Panc1 (cell line): ENCODE data around the gene THSD7B. TPM values are rescaled to one million over a fixed set of nuclear protein-coding genes. Genes with fewer than 3 reads are reported as not detected.

ENCODE experiments used
- ATAC-seq: fragments of 200-7000 bp; cut with Tn5 transposase; 2 replicates; pipeline ENCODE4 v1.9.1; 2020; ENCODE audit warnings: mild to moderate bottlenecking, moderate library complexity
- BruUV-seq: library from RNA; stranded (reverse); fragments of 400-500 nt; replicated peaks from 2 replicates; lab custom pipeline; 2021; lab: Mats Ljungman, UMichigan
- CTCF ChIA-PET: fragments of 300-600 bp; sonication (Branson Sonifier 250); formaldehyde crosslinking; loops from one replicate; lab custom pipeline; 2022; ENCODE audit warnings: antibody characterized with exemption; lab: Charles Lee
- POLR2A ChIA-PET: fragments of 300-600 bp; sonication (Branson Sonifier 250); formaldehyde crosslinking; loops from one replicate; lab custom pipeline; 2022; ENCODE audit warnings: antibody characterized with exemption; lab: Charles Lee
- DNase-seq: peaks from one replicate; pipeline ENCODE4 v3.0.0-alpha.2; 2010; ENCODE audit warnings: low read depth, low spot score
- H3K27ac ChIP-seq: 2 replicates; pipeline ENCODE4 v1.5.1; 2011; ENCODE audit warnings: mild to moderate bottlenecking, low read length, inconsistent platforms
- H3K27me3 ChIP-seq: fragments of 200-500 bp; sonication (Bioruptor generic); 2 replicates; pipeline ENCODE4 v1.6.0; 2014; ENCODE audit warnings: low read length, inconsistent platforms; ENCODE audit not compliant: control insufficient read depth, insufficient read depth
- H3K36me3 ChIP-seq: fragments of 200-500 bp; sonication (Bioruptor generic); 2 replicates; pipeline ENCODE4 v1.5.1; 2014; ENCODE audit warnings: inconsistent platforms, mild to moderate bottlenecking, low read length, moderate library complexity; ENCODE audit not compliant: control insufficient read depth, insufficient read depth
- H3K4me1 ChIP-seq: 2 replicates; pipeline ENCODE4 v1.5.1; 2011; ENCODE audit warnings: inconsistent platforms, mild to moderate bottlenecking, low read length, moderate library complexity; ENCODE audit not compliant: control insufficient read depth, insufficient read depth
- H3K4me3 ChIP-seq, 2 experiments: 2 replicates each; pipeline ENCODE4 v1.5.1; 2011 to 2012; ENCODE audit warnings: low read depth in 2 of 2, low read length in 2 of 2, mild to moderate bottlenecking in 2 of 2, inconsistent platforms in 1 of 2, moderate library complexity in 1 of 2
- H3K9me3 ChIP-seq: fragments of 200-500 bp; sonication (Bioruptor generic); 2 replicates; pipeline ENCODE4 v1.5.1; 2014; ENCODE audit warnings: low read depth, mild to moderate bottlenecking, inconsistent platforms, low read length, moderate library complexity; ENCODE audit not compliant: control insufficient read depth, insufficient read depth
- CTCF ChIP-seq: fragments of 450-650 bp; IDR thresholded peaks from 2 replicates; pipeline ENCODE4 v1.5.1; 2017; ENCODE audit warnings: mild to moderate bottlenecking
- POLR2AphosphoS5 ChIP-seq: IDR thresholded peaks from 2 replicates; pipeline ENCODE4 v1.6.1; 2012; ENCODE audit warnings: mild to moderate bottlenecking, low read depth, low read length, moderate library complexity
- REST ChIP-seq, 2 experiments: IDR thresholded peaks; 2 replicates each; pipeline ENCODE4 v1.6.1; 2011 to 2012; ENCODE audit warnings: low read depth in 2 of 2, control low read depth in 1 of 2, low read length in 1 of 2, mild to moderate bottlenecking in 1 of 2, moderate library complexity in 1 of 2; ENCODE audit not compliant: insufficient read depth in 1 of 2
- SIN3A ChIP-seq: IDR thresholded peaks from 2 replicates; pipeline ENCODE4 v1.6.1; 2012; ENCODE audit warnings: low read depth, mild to moderate bottlenecking, low read length, moderate library complexity, borderline replicate concordance; ENCODE audit not compliant: insufficient read depth
- TCF7L2 ChIP-seq: IDR thresholded peaks from 2 replicates; pipeline ENCODE4 v1.6.1; 2011; ENCODE audit warnings: mild to moderate bottlenecking, low read depth, low read length, inconsistent platforms
- in situ Hi-C: cut with HindIII; loops from 2 replicates; pipeline ENCODE4 v1.10.0; 2016; ENCODE audit warnings: low sequenced_read_pairs, low pct_unique_long_range_greater_than_20kb
- intact Hi-C: fragments of 100-400 bp; cut with micrococcal nuclease; formaldehyde crosslinking; loops from one replicate; pipeline ENCODE4 v1.10.0; 2022; ENCODE audit not compliant: unreplicated experiment
- total RNA-seq: library from RNA; stranded (reverse); gene quantifications from one replicate; pipeline ENCODE4 v1.2.1, GENCODE V29; 2021; ENCODE audit not compliant: unreplicated experiment

Gene THSD7B
- total RNA-seq, 1 experiment from 2014 or later, result not detected

- TF ChIP-seq TCF7L2 (no peak), REST (IDR thresholded peaks at IDR 0.05; ENCODE audit: insufficient read depth in 1 of 2, low read depth in 2 of 2, low read length in 1 of 2) (no peak), POLR2AphosphoS5 (no peak), SIN3A (no peak), CTCF (no peak)
- intact Hi-C loops (no loop called here), in situ Hi-C loops (no loop called here)
- ChIA-PET POLR2A (no interaction called here), CTCF (no interaction called here)
- BruUV-seq, result no TSS peak
- H3K4me1 ChIP-seq, result no peaks in the 10 kb centered on the region
- DNase-seq, result no peak
- no peak overlapping the region for H3K27ac ChIP-seq
- H3K9me3 ChIP-seq, result no peaks in the 10 kb centered on the region
- no peak overlapping the region for H3K4me3 ChIP-seq
- ATAC-seq, result no peak
- no peaks in the 10 kb centered on the region for H3K27me3 ChIP-seq
- no peaks in the 10 kb centered on the region for H3K36me3 ChIP-seq
These were observed 235.5 kb downstream of the THSD7B start for GRCh38 chr2:137000811-137001210.

- Histone ChIP-seq H3K4me1 (no peaks in the 10 kb centered on the region), H3K9me3 (no peaks in the 10 kb centered on the region), H3K27me3 (no peaks in the 10 kb centered on the region), H3K36me3 (no peaks in the 10 kb centered on the region), H3K4me3 (no peak overlapping the region), H3K27ac (no peak overlapping the region)
- intact Hi-C loops, result no loop called here
- no TSS peak for BruUV-seq
- no peak for TF ChIP-seq REST (IDR thresholded peaks at IDR 0.05; ENCODE audit: insufficient read depth in 1 of 2, low read depth in 2 of 2, low read length in 1 of 2)
- TF ChIP-seq POLR2AphosphoS5, result no peak
- TF ChIP-seq CTCF, result no peak
- TF ChIP-seq TCF7L2, result no peak
- TF ChIP-seq SIN3A, result no peak
- ChIA-PET POLR2A (no interaction called here), CTCF (no interaction called here)
- DNase-seq, result no peak
- no peak for ATAC-seq
- in situ Hi-C loops, result no loop called here
These were observed 237.6 kb downstream of the THSD7B start for GRCh38 chr2:137002896-137003295.
